Progenitor cell of endocrine pancreas (in vitro differentiated cells): ENCODE results near the gene PHOX2B. TPM values are rescaled to one million over a fixed set of nuclear protein-coding genes. Genes with fewer than 3 reads are reported as not detected.
A peak's percentile ranks its signal among the peaks of the same experiment; 100 is the strongest.

Experiments
- DNase-seq: peaks from one replicate; pipeline ENCODE4 v3.0.0; 2021; ENCODE audit warnings: low spot score; ENCODE audit not compliant: unreplicated experiment
- H3K27ac Mint-ChIP-seq: 2 replicates; pipeline ENCODE4 v1.8.0; 2021; ENCODE audit warnings: mild to moderate bottlenecking, moderate library complexity, mixed read lengths
- H3K27me3 Mint-ChIP-seq: 2 replicates; pipeline ENCODE4 v1.8.0; 2021; ENCODE audit warnings: mixed read lengths
- H3K36me3 Mint-ChIP-seq: 2 replicates; pipeline ENCODE4 v1.8.0; 2022; ENCODE audit warnings: mixed read lengths; ENCODE audit not compliant: insufficient read depth
- H3K4me1 Mint-ChIP-seq: 2 replicates; pipeline ENCODE4 v1.8.0; 2021; ENCODE audit warnings: low read depth, mixed read lengths
- H3K4me3 Mint-ChIP-seq: 2 replicates; pipeline ENCODE4 v1.8.0; 2021; ENCODE audit warnings: low read depth, mild to moderate bottlenecking, moderate library complexity, mixed read lengths
- H3K9me3 Mint-ChIP-seq: 2 replicates; pipeline ENCODE4 v1.8.0; 2021; ENCODE audit warnings: low read depth, mixed read lengths
- total RNA-seq: library from RNA; stranded (reverse); gene quantifications from 2 replicates; pipeline ENCODE4 v1.2.1, GENCODE V29; 2021
- TF ChIP-seq, protein P1 (sequence below): fragments of 200-600 bp; sonication (generic); IDR thresholded peaks from one replicate; pipeline ENCODE4 v1.5.0; 2021; ENCODE audit warnings: antibody characterized with exemption, mild to moderate bottlenecking; ENCODE audit not compliant: unreplicated experiment

Gene PHOX2B
- total RNA-seq, 1 donor from 2014 or later = not detected

GRCh38 chr4:41747230-41748055 lies 1.1 kb downstream of the PHOX2B start:
- H3K27ac Mint-ChIP-seq = no peak overlapping the region
- no peak for DNase-seq
- no peaks in the 10 kb centered on the region for H3K36me3 Mint-ChIP-seq
- peaks cover 3% of the 10 kb centered on the region for H3K4me1 Mint-ChIP-seq
- no peaks in the 10 kb centered on the region for H3K9me3 Mint-ChIP-seq
- H3K4me3 Mint-ChIP-seq = no peak overlapping the region
- TF ChIP-seq, protein P1, sequence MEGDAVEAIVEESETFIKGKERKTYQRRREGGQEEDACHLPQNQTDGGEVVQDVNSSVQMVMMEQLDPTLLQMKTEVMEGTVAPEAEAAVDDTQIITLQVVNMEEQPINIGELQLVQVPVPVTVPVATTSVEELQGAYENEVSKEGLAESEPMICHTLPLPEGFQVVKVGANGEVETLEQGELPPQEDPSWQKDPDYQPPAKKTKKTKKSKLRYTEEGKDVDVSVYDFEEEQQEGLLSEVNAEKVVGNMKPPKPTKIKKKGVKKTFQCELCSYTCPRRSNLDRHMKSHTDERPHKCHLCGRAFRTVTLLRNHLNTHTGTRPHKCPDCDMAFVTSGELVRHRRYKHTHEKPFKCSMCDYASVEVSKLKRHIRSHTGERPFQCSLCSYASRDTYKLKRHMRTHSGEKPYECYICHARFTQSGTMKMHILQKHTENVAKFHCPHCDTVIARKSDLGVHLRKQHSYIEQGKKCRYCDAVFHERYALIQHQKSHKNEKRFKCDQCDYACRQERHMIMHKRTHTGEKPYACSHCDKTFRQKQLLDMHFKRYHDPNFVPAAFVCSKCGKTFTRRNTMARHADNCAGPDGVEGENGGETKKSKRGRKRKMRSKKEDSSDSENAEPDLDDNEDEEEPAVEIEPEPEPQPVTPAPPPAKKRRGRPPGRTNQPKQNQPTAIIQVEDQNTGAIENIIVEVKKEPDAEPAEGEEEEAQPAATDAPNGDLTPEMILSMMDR = no peak
- peaks cover 95% of the 10 kb centered on the region for H3K27me3 Mint-ChIP-seq

DNA sequence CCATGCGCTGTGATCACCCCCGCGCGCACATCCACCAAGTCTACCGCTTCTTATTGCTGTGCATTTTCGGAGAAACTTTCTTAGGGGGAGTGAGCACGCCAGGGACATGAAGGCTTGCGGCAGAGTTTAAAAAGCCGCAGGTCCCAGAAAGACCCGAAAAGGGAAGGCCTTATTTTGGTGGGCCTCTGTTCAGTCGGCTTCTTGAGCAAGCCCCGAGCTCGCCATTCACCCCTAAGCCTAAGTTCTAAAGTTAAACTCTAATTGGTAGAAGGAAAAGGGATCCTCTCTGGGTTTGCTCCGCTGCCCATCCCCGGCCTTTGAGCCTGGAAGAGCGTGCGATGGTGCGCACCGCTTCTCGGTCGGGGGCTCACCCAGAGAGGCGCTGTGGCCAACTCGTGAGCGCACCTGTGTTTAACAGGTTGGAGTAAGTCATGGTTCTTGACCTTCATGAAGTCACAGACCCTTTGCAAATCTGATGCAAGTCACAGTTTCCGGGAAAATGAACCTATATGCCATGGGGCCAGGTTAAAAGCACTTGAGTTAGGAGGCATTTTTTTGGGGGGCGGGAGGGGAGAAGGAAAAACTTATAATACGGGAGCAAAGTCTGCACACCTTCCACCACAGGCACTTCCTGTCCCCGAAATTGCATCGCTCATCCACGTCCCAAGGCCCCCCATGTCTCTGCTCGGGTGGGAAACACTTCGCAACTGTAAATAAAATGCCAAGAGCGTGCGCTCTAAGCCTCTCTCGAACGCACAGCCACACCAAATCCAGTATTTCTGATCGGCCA lies 1.9 kb downstream of the PHOX2B start:
- Mint-ChIP-seq H3K27me3 (peaks cover 94% of the 10 kb centered on the region), H3K9me3 (no peaks in the 10 kb centered on the region), H3K36me3 (no peaks in the 10 kb centered on the region), H3K4me1 (peaks cover 3% of the 10 kb centered on the region), H3K27ac (peak overlapping the region; percentile 57), H3K4me3 (no peak overlapping the region)
- TF ChIP-seq, protein P1 = no peak
- no peak for DNase-seq

GRCh38 chr4:41746025-41746439 lies 2.5 kb downstream of the PHOX2B start:
- TF ChIP-seq, protein P1 = no peak
- no peak for DNase-seq
- no peaks in the 10 kb centered on the region for H3K36me3 Mint-ChIP-seq
- peaks cover 3% of the 10 kb centered on the region for H3K4me1 Mint-ChIP-seq
- peak overlapping the region; percentile 5 for H3K4me3 Mint-ChIP-seq
- no peaks in the 10 kb centered on the region for H3K9me3 Mint-ChIP-seq
- H3K27me3 Mint-ChIP-seq = peaks cover 96% of the 10 kb centered on the region
- H3K27ac Mint-ChIP-seq = no peak overlapping the region

- Mint-ChIP-seq H3K27me3 (peaks cover 96% of the 10 kb centered on the region), H3K4me1 (peaks cover 3% of the 10 kb centered on the region), H3K4me3 (no peak overlapping the region), H3K36me3 (no peaks in the 10 kb centered on the region), H3K9me3 (no peaks in the 10 kb centered on the region), H3K27ac (no peak overlapping the region)
- TF ChIP-seq, protein P1 = no peak
- no peak for DNase-seq
These were observed 3.1 kb downstream of the PHOX2B start for GRCh38 chr4:41745292-41746024.
